ENCODE data around the gene ABCB4. TPM values are rescaled to one million over a fixed set of nuclear protein-coding genes. Genes with fewer than 3 reads are reported as not detected.
A peak's percentile ranks its signal among the peaks of the same experiment; 100 is the strongest.

The ABCB4 gene
- total RNA-seq, 1 donor from 2014 or later = not detected

GRCh38 chr7:87404674-87405073, 70.8 kb downstream of the ABCB4 start:
- Mint-ChIP-seq H3K9me3 (no peaks in the 10 kb centered on the region), H3K4me3 (no peak overlapping the region), H3K27me3 (ENCODE audit: insufficient read depth) (peaks cover 6% of the 10 kb centered on the region), H3K36me3 (ENCODE audit: low read depth) (no peaks in the 10 kb centered on the region), H3K27ac (no peak overlapping the region), H3K4me1 (ENCODE audit: low read depth) (no peaks in the 10 kb centered on the region)
- no peak for DNase-seq (ENCODE audit: low spot score)
- intact Hi-C loops (cut with micrococcal nuclease) = no loop called here

GRCh38 chr7:87398446-87398845, 77.0 kb downstream of the ABCB4 start:
- no peaks in the 10 kb centered on the region for H3K27me3 Mint-ChIP-seq (ENCODE audit: insufficient read depth)

DNA sequence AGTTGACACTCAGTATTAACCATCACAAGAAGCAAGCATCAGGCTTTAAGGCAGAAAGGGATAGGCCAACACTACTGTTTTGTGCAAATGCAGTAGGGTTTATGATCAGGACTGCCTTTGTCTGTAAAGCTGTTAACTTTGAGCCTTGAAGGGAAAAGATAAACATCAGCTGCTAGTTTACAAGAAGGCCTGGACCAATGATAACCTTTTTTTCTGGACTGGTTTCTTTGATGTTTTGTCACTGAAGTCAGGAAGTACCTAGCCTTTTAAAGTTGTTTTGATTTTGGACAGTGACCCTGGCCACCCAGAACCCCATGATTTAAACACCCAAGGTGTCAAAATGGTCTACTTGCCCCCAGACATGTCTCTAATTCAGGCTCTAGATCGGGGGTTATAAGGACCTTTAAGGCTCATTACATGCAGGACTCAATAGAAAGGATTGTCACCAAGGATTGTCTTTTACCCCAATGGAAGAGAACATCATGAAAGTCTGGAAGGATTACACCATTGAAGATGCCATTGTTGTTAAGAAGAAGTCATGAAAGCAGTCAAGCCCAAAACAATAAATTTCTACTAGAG, 79.9 kb downstream of the ABCB4 start:
- Mint-ChIP-seq H3K4me3 (no peak overlapping the region), H3K36me3 (ENCODE audit: low read depth) (peaks cover 29% of the 10 kb centered on the region), H3K27ac (no peak overlapping the region), H3K9me3 (no peaks in the 10 kb centered on the region), H3K27me3 (ENCODE audit: insufficient read depth) (no peaks in the 10 kb centered on the region), H3K4me1 (ENCODE audit: low read depth) (peaks cover 24% of the 10 kb centered on the region)
- intact Hi-C loops (cut with micrococcal nuclease) = no loop called here
- no peak for DNase-seq (ENCODE audit: low spot score)

More at GRCh38 chr7:87398446-87398845, 77.0 kb downstream of the ABCB4 start:
- Mint-ChIP-seq H3K4me3 (no peak overlapping the region), H3K9me3 (no peaks in the 10 kb centered on the region), H3K36me3 (ENCODE audit: low read depth) (peaks cover 18% of the 10 kb centered on the region), H3K27ac (no peak overlapping the region), H3K4me1 (ENCODE audit: low read depth) (peaks cover 2% of the 10 kb centered on the region)
- intact Hi-C loops (cut with micrococcal nuclease) = no loop called here
- DNase-seq (ENCODE audit: low spot score) = no peak

- peaks cover 24% of the 10 kb centered on the region for H3K4me1 Mint-ChIP-seq (ENCODE audit: low read depth)
- peaks cover 6% of the 10 kb centered on the region for H3K9me3 Mint-ChIP-seq
- intact Hi-C loops (cut with micrococcal nuclease) = no loop called here
- H3K36me3 Mint-ChIP-seq (ENCODE audit: low read depth) = peaks cover 45% of the 10 kb centered on the region
- DNase-seq (ENCODE audit: low spot score) = no peak
- H3K27ac Mint-ChIP-seq = no peak overlapping the region
- no peak overlapping the region for H3K4me3 Mint-ChIP-seq
- no peaks in the 10 kb centered on the region for H3K27me3 Mint-ChIP-seq (ENCODE audit: insufficient read depth)
These were observed 84.3 kb downstream of the ABCB4 start for GRCh38 chr7:87391020-87391701.

- peaks cover 29% of the 10 kb centered on the region for H3K36me3 Mint-ChIP-seq (ENCODE audit: low read depth)
These were observed 94.6 kb downstream of the ABCB4 start for GRCh38 chr7:87380905-87381304.

DNA sequence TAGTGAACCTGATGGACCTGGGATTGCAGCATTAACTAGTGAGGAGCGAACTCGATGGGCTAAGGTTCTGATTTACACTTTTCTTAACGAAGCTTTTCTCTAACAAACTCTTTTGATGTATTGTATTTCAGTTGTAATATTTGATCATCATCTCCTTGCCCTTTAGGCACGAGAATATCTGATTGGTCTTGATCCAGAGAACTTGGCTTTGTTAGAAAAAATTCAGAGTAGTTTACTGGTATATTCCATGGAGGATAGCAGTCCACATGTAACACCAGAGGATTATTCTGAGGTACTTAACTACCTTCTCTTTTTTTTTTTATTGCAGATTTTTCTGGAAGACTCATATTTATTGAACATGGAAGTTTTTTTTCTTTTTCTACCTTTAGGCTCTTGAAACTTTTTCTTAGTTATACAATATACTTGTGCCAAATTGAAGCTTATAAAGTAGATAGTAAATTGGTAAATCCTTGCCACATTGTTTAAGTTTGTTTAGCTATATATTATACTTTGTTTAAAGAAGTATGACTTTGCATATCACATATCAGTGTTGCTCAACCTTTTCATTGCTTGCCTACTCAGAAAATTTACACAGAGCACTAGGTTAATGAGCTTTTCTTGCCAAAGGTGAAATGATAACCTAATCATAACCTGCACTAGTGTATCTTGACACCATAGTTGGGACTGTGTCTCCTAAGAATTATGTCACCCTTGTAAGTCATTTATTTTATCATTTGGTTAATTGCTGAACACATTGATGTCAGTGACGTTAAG, 99.6 kb downstream of the ABCB4 start:
- peaks cover 9% of the 10 kb centered on the region for H3K36me3 Mint-ChIP-seq (ENCODE audit: low read depth)
- no peak for DNase-seq (ENCODE audit: low spot score)
- H3K4me3 Mint-ChIP-seq = no peak overlapping the region
- no peak overlapping the region for H3K27ac Mint-ChIP-seq
- peaks cover 2% of the 10 kb centered on the region for H3K4me1 Mint-ChIP-seq (ENCODE audit: low read depth)
- no peaks in the 10 kb centered on the region for H3K27me3 Mint-ChIP-seq (ENCODE audit: insufficient read depth)
- H3K9me3 Mint-ChIP-seq = no peaks in the 10 kb centered on the region
- intact Hi-C loops (cut with micrococcal nuclease) = no loop called here

More at GRCh38 chr7:87380905-87381304, 94.6 kb downstream of the ABCB4 start:
- Mint-ChIP-seq H3K27ac (no peak overlapping the region), H3K27me3 (ENCODE audit: insufficient read depth) (no peaks in the 10 kb centered on the region), H3K9me3 (peaks cover 5% of the 10 kb centered on the region), H3K4me3 (no peak overlapping the region), H3K4me1 (ENCODE audit: low read depth) (no peaks in the 10 kb centered on the region)
- intact Hi-C loops (cut with micrococcal nuclease) = no loop called here
- no peak for DNase-seq (ENCODE audit: low spot score)

- Mint-ChIP-seq H3K9me3 (no peaks in the 10 kb centered on the region), H3K27me3 (ENCODE audit: insufficient read depth) (no peaks in the 10 kb centered on the region), H3K27ac (no peak overlapping the region), H3K4me3 (no peak overlapping the region), H3K36me3 (ENCODE audit: low read depth) (peaks cover 6% of the 10 kb centered on the region), H3K4me1 (ENCODE audit: low read depth) (peaks cover 6% of the 10 kb centered on the region)
- intact Hi-C loops (cut with micrococcal nuclease) = no loop called here
- DNase-seq (ENCODE audit: low spot score) = no peak
These were observed 104.8 kb downstream of the ABCB4 start for GRCh38 chr7:87370660-87371180.

DNA sequence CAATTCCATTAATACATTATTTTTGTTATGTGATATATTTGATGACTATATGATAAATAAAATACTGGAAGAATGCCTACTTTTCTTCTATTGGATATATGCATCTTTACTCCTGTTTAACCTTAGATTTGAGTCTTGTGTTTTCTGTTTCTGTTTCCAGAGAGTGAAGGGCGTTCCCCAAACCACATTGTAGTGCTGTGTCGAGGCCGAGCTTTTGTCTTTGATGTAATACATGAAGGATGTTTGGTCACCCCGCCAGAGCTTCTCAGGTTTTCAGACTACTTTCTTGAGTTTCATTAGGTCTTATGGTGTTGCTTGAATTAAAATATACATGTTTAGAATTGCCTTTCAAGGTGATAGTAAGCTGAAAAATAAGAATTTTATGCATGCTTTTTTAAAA, 106.3 kb downstream of the ABCB4 start:
- Mint-ChIP-seq H3K4me3 (no peak overlapping the region), H3K4me1 (ENCODE audit: low read depth) (peaks cover 6% of the 10 kb centered on the region), H3K36me3 (ENCODE audit: low read depth) (peaks cover 6% of the 10 kb centered on the region), H3K27ac (peak overlapping the region; percentile 31), H3K27me3 (ENCODE audit: insufficient read depth) (no peaks in the 10 kb centered on the region), H3K9me3 (no peaks in the 10 kb centered on the region)
- intact Hi-C loops (cut with micrococcal nuclease) = no loop called here
- peak; percentile 33 for DNase-seq (ENCODE audit: low spot score)

GRCh38 chr7:87364246-87364645, 111.2 kb downstream of the ABCB4 start:
- Mint-ChIP-seq H3K36me3 (ENCODE audit: low read depth) (peaks cover 4% of the 10 kb centered on the region), H3K27me3 (ENCODE audit: insufficient read depth) (no peaks in the 10 kb centered on the region), H3K9me3 (no peaks in the 10 kb centered on the region), H3K4me1 (ENCODE audit: low read depth) (no peaks in the 10 kb centered on the region), H3K4me3 (no peak overlapping the region), H3K27ac (no peak overlapping the region)
- DNase-seq (ENCODE audit: low spot score) = no peak
- intact Hi-C loops (cut with micrococcal nuclease) = no loop called here

DNA sequence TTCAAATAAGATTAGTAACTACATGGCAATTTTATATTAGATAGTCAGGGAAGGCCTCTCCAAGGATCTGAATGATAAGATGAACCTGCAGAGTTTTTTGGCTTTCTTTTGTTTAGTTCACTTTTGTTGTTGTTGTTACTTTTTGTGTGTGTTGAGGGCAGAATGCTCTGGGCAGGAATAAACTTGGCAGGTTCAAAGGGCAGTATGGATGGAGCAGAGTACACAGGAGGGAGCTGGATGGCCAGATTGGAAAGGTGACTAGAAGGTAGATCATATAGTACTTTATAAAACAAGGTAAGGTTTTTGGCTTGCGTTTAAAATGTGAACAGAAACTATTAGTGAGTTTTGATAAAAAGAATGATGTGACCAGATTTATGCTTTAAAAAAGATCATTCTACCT, 112.1 kb downstream of the ABCB4 start:
- Mint-ChIP-seq H3K27me3 (ENCODE audit: insufficient read depth) (no peaks in the 10 kb centered on the region), H3K36me3 (ENCODE audit: low read depth) (peaks cover 2% of the 10 kb centered on the region), H3K4me1 (ENCODE audit: low read depth) (no peaks in the 10 kb centered on the region), H3K4me3 (no peak overlapping the region), H3K9me3 (no peaks in the 10 kb centered on the region), H3K27ac (no peak overlapping the region)
- DNase-seq (ENCODE audit: low spot score) = no peak
- intact Hi-C loops (cut with micrococcal nuclease) = no loop called here

DNA sequence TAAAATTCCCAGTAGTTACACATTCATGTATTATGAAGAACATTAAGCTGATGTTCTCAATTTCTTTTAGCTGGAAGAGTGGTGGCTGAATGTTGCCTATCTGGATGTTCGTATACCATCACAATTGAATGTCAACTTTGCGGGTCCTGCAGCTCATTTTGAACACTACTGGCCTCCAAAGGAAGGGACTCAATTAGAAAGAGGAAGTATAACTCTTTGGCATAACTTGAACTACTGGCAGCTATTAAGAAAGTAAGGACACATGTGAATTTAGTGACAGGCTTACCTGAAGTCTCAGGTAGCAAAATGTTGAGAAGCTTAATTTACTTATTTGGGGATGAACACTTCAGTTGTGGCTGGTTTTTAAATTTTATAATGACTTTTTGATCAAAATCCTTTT, 114.2 kb downstream of the ABCB4 start:
- no peak for DNase-seq (ENCODE audit: low spot score)
- peaks cover 11% of the 10 kb centered on the region for H3K36me3 Mint-ChIP-seq (ENCODE audit: low read depth)
- H3K27ac Mint-ChIP-seq = no peak overlapping the region
- intact Hi-C loops (cut with micrococcal nuclease) = no loop called here
- no peak overlapping the region for H3K4me3 Mint-ChIP-seq
- no peaks in the 10 kb centered on the region for H3K27me3 Mint-ChIP-seq (ENCODE audit: insufficient read depth)
- no peaks in the 10 kb centered on the region for H3K9me3 Mint-ChIP-seq
- H3K4me1 Mint-ChIP-seq (ENCODE audit: low read depth) = no peaks in the 10 kb centered on the region

DNA sequence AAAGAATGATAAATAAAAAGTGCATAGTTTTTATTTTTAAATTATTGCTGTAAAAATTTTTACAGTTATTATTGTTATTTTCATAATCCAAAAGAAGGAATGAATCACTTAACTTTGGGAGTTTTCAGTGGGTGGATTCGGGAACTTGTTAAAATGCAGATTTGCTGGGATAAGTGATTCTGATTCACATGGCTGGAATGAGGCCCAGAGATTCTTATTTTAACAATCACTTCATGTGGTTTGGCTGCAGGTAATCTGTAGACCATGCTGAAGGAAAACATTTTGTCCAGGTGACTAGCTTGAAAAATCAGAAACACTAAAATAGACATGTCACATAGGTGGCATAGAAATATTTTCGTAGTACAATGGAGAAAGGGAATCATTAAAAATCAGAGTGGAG, 116.1 kb downstream of the ABCB4 start:
- H3K4me3 Mint-ChIP-seq = no peak overlapping the region
- H3K27ac Mint-ChIP-seq = no peak overlapping the region
- H3K27me3 Mint-ChIP-seq (ENCODE audit: insufficient read depth) = no peaks in the 10 kb centered on the region
- no peak for DNase-seq (ENCODE audit: low spot score)
- no peaks in the 10 kb centered on the region for H3K4me1 Mint-ChIP-seq (ENCODE audit: low read depth)
- H3K9me3 Mint-ChIP-seq = peaks cover 6% of the 10 kb centered on the region
- peaks cover 25% of the 10 kb centered on the region for H3K36me3 Mint-ChIP-seq (ENCODE audit: low read depth)
- intact Hi-C loops (cut with micrococcal nuclease) = no loop called here

DNA sequence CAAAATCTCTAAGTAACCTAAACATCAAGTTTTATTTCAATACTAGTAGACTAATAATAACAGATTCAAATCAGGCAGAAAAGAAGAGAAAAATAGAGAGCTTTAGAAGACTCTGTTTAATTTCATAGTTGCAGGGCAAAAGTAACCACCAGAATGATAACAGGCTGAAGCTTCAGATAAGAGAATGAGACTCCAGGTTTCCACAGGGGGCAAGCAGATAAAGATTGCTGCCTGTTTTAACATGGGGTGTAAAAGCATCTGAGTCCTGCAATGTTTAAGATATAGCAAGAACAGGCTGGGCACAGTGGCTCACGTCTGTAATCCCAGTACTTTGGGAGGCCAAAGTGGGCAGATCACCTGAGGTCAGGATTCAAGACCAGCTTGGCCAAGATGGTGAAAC, 119.0 kb downstream of the ABCB4 start:
- no peaks in the 10 kb centered on the region for H3K27me3 Mint-ChIP-seq (ENCODE audit: insufficient read depth)
- no peak for DNase-seq (ENCODE audit: low spot score)
- H3K4me3 Mint-ChIP-seq = no peak overlapping the region
- no peaks in the 10 kb centered on the region for H3K4me1 Mint-ChIP-seq (ENCODE audit: low read depth)
- peaks cover 18% of the 10 kb centered on the region for H3K9me3 Mint-ChIP-seq
- peaks cover 43% of the 10 kb centered on the region for H3K36me3 Mint-ChIP-seq (ENCODE audit: low read depth)
- intact Hi-C loops (cut with micrococcal nuclease) = no loop called here
- H3K27ac Mint-ChIP-seq = no peak overlapping the region
